GM12874 (cell line): ENCODE results near the gene KCNH6.

Source experiments
- CTCF ChIP-seq: IDR thresholded peaks from 2 replicates; pipeline ENCODE4 v1.5.1; 2011; ENCODE audit warnings: low read depth, mild to moderate bottlenecking, control low read depth, low read length, moderate library complexity; ENCODE audit not compliant: insufficient read depth

KCNH6 gene

DNA sequence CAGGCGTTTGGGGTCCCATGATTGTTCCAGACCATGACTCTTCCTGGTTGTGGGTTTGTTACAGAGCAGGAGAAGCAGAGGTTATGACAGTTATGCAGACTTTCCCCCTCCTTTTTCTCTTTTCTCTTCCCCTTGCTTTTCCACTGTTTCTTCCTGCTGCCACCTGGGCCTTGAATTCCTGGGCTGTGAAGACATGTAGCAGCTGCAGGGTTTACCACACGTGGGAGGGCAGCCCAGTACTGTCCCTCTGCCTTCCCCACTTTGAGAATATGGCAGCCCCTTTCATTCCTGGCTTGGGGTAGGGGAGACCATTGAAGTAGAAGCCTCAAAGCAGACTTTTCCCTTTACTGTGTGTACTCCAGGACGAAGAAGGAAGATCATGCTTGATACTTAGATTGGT lies 69.6 kb downstream of the KCNH6 start:
- TF ChIP-seq CTCF = no peak

GRCh38 chr17:63595132-63595531 lies 72.0 kb downstream of the KCNH6 start:
- no peak for TF ChIP-seq CTCF
